Lower leg skin (tissue), 3 donors: ENCODE measurements around the gene PLEKHA3.

ENCODE experiments used
- POLR2A ChIP-seq, 2 donors: fragments of 450-650 bp; IDR thresholded peaks; one replicate each; pipeline ENCODE4 v1.6.1; 2016 to 2017; ENCODE audit warnings: antibody characterized with exemption in 2 of 2, mild to moderate bottlenecking in 1 of 2, moderate library complexity in 1 of 2
- TF ChIP-seq, protein P1 (sequence below), 3 donors: fragments of 450-650 bp; IDR thresholded peaks; one replicate each; pipeline ENCODE4 v1.5.1; 2016; ENCODE audit warnings: antibody characterized with exemption in 3 of 3, mild to moderate bottlenecking in 3 of 3, moderate library complexity in 2 of 3

DNA sequence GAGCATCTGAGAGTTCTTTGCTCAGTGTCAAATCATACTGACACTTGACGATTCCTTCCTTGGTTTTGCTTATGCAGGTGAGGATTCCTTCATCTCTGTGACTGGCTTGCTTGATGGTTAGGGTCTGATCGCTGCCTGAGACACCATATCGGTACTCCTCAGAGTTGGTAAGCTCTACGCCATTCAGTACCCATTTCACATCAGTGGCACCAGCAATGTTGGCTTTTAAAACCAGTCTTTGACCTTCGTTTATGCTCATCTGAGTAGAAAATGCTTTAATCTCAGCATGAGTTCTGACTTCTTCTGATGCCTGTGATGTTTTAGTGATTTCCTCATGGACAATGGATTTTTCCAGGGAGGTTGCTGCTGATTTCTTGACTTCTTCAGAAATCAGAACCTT lies 48.4 kb downstream of the PLEKHA3 start:
- TF ChIP-seq, protein P1, sequence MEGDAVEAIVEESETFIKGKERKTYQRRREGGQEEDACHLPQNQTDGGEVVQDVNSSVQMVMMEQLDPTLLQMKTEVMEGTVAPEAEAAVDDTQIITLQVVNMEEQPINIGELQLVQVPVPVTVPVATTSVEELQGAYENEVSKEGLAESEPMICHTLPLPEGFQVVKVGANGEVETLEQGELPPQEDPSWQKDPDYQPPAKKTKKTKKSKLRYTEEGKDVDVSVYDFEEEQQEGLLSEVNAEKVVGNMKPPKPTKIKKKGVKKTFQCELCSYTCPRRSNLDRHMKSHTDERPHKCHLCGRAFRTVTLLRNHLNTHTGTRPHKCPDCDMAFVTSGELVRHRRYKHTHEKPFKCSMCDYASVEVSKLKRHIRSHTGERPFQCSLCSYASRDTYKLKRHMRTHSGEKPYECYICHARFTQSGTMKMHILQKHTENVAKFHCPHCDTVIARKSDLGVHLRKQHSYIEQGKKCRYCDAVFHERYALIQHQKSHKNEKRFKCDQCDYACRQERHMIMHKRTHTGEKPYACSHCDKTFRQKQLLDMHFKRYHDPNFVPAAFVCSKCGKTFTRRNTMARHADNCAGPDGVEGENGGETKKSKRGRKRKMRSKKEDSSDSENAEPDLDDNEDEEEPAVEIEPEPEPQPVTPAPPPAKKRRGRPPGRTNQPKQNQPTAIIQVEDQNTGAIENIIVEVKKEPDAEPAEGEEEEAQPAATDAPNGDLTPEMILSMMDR (IDR thresholded peaks at IDR 0.05): no peak
- no peak for TF ChIP-seq POLR2A (IDR thresholded peaks at IDR 0.05)
